GM12892 (cell line): ENCODE results near the gene SIX5.

Source experiments
- POLR2A ChIP-seq: IDR thresholded peaks from 2 replicates; pipeline ENCODE4 v1.6.1; 2011; ENCODE audit warnings: low read depth, low read length, control low read depth
- POLR2AphosphoS5 ChIP-seq: IDR thresholded peaks from 2 replicates; pipeline ENCODE4 v1.6.1; 2011; ENCODE audit warnings: low read depth, low read length, control low read depth
- TAF1 ChIP-seq: IDR thresholded peaks from 2 replicates; pipeline ENCODE4 v1.6.1; 2011; ENCODE audit warnings: low read depth, mild to moderate bottlenecking, control low read depth, low read length, borderline replicate concordance

GRCh38 chr19:45747513-45747912 lies 21.5 kb downstream of the SIX5 start:
- TF ChIP-seq POLR2A (no peak), TAF1 (no peak), POLR2AphosphoS5 (no peak)
